OCI-LY3 (cell line): ENCODE results near the gene KHSRP.
"Not testable (repeated sequence)": the region's sequence is repeated elsewhere in the genome, so short reads cannot be mapped to it uniquely, and the experiment has no call there.

Source experiments
- EZH2phosphoT487 ChIP-seq: fragments of 200-600 bp; shearing (Covaris generic); IDR thresholded peaks from 2 replicates; pipeline ENCODE4 v1.6.1; 2018; ENCODE audit warnings: antibody characterized with exemption, mixed run types, low read depth
- TF ChIP-seq, protein P1 (sequence below): fragments of 200-600, 300-600 bp; sonication (generic); IDR thresholded peaks from 2 replicates; pipeline ENCODE4 v1.5.1; 2014; ENCODE audit warnings: antibody characterized with exemption, low read length, low read depth

DNA sequence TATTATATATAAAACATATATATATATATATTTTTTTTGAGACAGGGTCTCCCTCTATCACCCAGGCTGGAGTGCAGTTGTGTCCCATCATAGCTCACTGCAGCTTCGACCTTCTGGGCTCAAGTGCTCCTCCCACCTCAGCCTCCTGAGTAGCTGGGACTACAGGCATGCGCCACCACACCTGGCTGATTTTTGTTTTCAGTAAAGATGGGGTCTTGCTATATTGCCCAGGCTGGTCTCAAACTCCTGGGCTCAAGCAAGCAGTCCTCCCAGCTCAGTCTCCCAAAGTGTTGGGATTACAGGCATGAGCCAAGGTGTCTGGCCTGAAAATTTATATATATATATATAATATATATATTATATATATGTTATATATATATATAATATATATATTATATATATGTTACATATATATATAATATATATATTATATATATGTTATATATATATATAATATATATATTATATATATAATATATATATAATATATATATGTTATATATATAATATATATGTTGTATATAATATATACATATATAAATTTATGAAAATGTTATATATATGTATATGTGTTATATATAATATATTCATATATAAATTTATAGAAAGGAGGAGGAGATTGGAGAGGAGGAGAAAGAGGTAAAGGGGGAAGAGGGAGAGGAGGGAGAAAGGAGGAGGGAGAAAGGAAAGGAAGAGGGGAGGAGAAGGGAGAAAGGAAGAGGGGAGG lies 4.2 kb upstream of the KHSRP start:
- TF ChIP-seq, protein P1, sequence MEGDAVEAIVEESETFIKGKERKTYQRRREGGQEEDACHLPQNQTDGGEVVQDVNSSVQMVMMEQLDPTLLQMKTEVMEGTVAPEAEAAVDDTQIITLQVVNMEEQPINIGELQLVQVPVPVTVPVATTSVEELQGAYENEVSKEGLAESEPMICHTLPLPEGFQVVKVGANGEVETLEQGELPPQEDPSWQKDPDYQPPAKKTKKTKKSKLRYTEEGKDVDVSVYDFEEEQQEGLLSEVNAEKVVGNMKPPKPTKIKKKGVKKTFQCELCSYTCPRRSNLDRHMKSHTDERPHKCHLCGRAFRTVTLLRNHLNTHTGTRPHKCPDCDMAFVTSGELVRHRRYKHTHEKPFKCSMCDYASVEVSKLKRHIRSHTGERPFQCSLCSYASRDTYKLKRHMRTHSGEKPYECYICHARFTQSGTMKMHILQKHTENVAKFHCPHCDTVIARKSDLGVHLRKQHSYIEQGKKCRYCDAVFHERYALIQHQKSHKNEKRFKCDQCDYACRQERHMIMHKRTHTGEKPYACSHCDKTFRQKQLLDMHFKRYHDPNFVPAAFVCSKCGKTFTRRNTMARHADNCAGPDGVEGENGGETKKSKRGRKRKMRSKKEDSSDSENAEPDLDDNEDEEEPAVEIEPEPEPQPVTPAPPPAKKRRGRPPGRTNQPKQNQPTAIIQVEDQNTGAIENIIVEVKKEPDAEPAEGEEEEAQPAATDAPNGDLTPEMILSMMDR = not testable (repeated sequence)
- not testable (repeated sequence) for TF ChIP-seq EZH2phosphoT487
